Cardiac fibroblast (primary cell): ENCODE results near the gene ALG8.

Experiments used
- DNase-seq, 2 donors: peaks; one replicate each; pipeline versions ENCODE4 v3.0.0 to v3.0.0-alpha.2; 2010; ENCODE audit warnings: low read depth in 2 of 2
- H3K4me3 ChIP-seq, 2 donors: replicated peaks in 1 of 2; 1 replicate in 1 of 2; 2 replicates in 1 of 2; pipeline ENCODE4 v1.5.1; 2011; ENCODE audit warnings: low read depth in 2 of 2, low read length in 2 of 2, mild to moderate bottlenecking in 2 of 2, moderate library complexity in 1 of 2
- TF ChIP-seq, protein P1 (sequence below): IDR thresholded peaks from one replicate; pipeline ENCODE4 v1.5.1; 2011; ENCODE audit warnings: low read depth, mild to moderate bottlenecking, low read length, inconsistent platforms

Gene ALG8

DNA sequence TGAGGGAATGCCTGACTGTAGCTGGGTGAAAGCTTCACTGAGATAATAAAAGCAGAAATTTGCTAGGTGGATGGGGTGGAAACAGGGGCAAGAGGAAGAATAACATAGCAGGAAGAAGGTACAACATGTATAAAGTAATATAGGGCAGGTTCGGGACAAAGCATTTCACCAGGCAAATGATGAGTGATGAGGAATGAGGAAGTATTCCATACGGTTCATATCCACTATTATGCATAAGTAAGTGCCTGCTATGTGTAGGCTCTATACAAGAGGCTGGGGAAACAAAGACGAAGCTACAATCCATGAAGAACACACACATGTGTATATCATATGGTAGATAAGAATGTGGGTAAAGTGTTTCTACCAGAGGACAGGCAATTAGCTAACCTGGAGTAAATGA is 67.7 kb downstream of the ALG8 start:
- H3K4me3 ChIP-seq: no peak overlapping the region
- DNase-seq: no peak
- TF ChIP-seq, protein P1, sequence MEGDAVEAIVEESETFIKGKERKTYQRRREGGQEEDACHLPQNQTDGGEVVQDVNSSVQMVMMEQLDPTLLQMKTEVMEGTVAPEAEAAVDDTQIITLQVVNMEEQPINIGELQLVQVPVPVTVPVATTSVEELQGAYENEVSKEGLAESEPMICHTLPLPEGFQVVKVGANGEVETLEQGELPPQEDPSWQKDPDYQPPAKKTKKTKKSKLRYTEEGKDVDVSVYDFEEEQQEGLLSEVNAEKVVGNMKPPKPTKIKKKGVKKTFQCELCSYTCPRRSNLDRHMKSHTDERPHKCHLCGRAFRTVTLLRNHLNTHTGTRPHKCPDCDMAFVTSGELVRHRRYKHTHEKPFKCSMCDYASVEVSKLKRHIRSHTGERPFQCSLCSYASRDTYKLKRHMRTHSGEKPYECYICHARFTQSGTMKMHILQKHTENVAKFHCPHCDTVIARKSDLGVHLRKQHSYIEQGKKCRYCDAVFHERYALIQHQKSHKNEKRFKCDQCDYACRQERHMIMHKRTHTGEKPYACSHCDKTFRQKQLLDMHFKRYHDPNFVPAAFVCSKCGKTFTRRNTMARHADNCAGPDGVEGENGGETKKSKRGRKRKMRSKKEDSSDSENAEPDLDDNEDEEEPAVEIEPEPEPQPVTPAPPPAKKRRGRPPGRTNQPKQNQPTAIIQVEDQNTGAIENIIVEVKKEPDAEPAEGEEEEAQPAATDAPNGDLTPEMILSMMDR: no peak

DNA sequence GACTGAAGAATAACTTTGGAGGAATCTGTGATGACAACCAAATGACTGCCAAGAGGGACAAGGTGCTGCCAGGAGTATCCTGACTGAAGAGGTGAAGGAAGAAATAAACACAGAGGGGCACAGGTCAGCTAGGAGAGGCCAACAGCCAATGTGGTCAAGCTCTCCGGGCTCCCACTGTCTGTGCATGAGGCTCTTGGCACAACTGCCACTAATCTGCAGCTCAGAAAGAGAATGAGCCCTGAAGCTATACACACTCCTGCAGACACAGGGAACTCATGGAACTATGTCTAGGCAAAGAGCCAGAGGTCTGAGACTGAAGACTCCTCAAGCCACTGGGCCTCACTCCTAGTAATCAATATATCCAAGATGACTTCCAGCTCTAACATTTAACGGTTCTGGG is 68.8 kb downstream of the ALG8 start:
- TF ChIP-seq, protein P1: no peak
- no peak for DNase-seq
- no peak overlapping the region for H3K4me3 ChIP-seq

DNA sequence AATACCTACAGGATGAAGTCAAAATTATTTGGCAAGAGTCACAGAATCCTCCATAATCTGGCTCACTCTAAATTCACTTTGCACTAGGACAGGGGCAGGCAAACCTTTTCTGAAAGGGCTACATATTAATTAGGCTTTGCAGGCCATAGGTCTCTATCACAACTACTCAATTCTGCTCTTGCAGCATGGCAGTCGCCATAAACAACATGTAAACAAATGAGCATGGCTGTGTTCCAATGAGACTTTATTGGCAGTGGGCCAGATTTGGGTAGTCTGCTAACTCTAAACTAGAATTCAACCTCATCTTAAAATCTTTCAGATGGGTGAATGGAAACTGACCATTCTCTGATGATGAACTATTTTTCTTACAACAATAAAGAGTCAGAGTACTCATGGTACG is 70.0 kb downstream of the ALG8 start:
- peak in 1 of 2 donors; percentile 30 for DNase-seq
- no peak overlapping the region for H3K4me3 ChIP-seq
- TF ChIP-seq, protein P1: no peak

DNA sequence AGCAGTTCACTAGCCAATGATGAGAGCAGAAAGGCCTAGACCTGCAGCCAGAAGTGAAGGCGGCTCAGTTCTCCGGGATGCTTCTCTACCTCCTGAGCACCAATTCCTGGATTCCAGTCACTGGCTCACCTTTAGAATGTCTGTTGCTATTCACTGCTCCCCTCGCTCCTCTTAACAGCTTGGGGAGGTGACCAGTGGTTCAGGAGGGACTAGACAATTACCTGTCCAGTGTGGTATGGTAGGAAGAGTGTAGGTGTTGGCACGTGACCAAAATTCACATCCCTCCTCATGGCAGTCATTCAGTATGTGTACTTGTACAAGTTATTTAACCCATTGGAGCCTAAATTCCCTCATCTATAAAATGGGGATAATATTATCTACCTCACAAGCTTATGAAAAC is 71.7 kb downstream of the ALG8 start:
- DNase-seq: no peak
- no peak overlapping the region for H3K4me3 ChIP-seq
- TF ChIP-seq, protein P1: no peak

DNA sequence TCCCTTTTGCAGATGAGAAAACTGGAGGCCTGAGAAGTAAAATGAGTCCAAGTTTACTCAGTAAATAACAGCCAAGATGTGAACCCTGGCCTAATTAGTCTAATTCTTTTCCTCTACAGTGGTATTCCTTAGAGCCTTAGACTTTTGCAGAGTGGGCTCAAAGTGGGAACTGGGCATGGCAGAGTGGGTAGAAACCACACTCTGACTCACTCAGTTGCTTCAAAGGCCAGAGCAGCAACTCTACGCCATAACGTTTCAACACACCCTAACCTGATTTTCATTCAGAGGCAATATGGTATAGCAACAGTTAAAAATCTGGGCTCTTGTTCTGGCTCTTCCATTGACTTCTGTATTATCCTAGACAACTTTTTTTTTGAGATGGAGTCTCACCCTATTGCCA is 73.0 kb downstream of the ALG8 start:
- TF ChIP-seq, protein P1: no peak
- no peak for DNase-seq
- H3K4me3 ChIP-seq: no peak overlapping the region

DNA sequence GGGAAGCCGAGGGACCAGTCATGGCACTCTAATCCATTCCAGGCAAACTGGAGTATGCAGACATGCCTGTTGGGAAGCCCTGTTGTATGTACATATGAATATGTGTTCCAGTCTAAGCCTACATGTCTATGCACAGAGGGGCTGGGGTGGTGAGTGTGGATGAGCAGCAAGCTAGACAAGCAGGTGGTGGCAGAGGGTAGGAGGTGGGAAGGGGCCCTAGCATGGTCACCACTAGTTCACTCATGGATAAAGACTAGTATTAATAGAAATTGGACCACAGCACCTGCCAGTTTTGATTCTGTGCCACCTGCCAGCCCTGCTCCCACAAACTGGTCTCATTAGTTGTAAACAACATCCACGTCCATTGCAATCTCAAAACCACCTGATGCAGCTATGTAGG is 74.2 kb downstream of the ALG8 start:
- no peak for DNase-seq
- H3K4me3 ChIP-seq: no peak overlapping the region
- TF ChIP-seq, protein P1: no peak

DNA sequence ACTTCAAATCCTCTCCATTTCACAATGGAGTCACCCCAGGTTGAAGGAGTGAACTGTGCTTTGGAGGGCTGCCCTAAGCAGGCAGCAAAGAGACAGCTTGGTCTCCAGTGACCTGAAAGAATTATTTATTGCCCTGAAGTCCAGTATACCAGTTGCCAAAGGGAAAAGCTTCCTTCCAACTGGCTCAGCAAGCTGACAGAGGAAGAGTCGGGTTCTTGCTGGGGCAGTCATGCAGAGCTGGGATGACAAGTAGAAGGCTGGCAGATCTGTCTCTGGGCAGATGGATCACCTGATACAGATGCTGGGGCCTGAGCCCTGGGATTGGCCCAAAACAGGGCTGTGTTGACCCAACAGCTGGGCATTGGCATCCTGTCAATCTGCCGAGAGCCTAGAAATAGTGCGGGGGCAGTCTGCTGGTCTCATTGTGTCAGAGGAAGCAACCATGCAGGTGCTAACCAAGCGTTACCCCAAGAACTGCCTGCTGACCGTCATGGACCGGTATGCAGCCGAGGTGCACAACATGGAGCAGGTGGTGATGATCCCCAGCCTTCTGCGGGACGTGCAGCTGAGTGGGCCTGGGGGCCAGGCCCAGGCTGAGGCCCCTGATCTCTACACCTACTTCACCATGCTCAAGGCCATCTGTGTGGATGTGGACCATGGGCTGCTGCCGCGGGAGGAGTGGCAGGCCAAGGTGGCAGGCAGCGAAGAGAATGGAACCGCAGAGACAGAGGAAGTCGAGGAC is 75.8 kb downstream of the ALG8 start, which contains the start of gene THRSP:
Gene THRSP (plus strand): TSS at position 422 of the 742 bp plus-strand sequence. CDS start 21 bp downstream, at position 443.
- TF ChIP-seq, protein P1: no peak
- H3K4me3 ChIP-seq: no peak within 1 kb of the TSS
- DNase-seq: no peak
